Activated CD4-positive, alpha-beta T cell treated with anti-CD3 and anti-CD28 coated beads, Interleukin-2, amount 50 U/mL, for 1 hour (primary cell): ENCODE measurements around the gene IL2RA.
"Not testable (repeated sequence)": the region's sequence is repeated elsewhere in the genome, so short reads cannot be mapped to it uniquely, and the experiment has no call there.

Experiments
- DNase-seq: peaks from one replicate; pipeline ENCODE4 v3.0.0-alpha.2; 2020

IL2RA gene

GRCh38 chr10:6082496-6083395 lies 20.6 kb upstream of the IL2RA start:
- no peak for DNase-seq

GRCh38 chr10:6080417-6080973 lies 18.3 kb upstream of the IL2RA start:
- DNase-seq = no peak

- no peak for DNase-seq
Measured at GRCh38 chr10:6079044-6079443, 16.9 kb upstream of the IL2RA start.

- DNase-seq = no peak
Measured at GRCh38 chr10:6077071-6077675, 15.0 kb upstream of the IL2RA start.

DNA sequence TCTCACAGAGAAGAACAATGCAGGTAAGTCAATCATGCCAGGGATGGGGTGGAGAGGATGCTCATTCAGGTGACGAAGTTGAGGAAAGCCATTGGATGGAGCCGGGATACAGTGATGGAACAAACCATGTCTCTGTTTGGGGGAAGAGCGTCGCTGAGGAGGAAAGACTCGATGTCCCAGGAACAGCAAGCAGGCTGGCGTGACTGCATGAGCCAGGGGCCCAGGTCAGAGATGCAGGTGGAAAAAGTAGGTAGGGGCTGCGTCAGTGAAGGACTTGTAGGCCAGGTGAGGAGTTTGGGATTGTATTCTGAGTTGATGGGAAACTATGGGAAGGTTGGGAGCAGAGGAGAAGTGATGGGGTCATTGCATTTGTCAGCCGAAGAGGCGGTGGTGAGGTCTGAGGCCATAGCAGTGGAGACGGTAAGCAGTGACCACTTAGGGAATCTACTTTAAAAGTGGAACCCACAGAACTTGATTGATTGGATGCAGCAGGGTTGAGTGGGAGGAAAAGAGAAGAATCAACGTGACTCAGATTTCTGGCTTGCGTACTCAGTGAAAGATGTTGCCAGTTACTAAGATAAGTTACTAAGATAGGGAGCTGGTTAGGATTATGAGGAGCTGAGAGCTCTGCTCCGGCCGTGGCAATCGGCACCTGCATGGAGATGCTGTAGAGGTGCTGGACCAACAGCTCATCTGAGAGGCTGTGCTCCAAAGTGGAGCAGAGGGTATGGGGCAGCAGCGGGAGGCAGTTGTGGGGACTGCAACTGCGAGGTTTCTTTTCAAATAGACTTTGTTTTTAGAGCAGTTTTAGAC lies 12.5 kb upstream of the IL2RA start:
- DNase-seq = no peak

DNA sequence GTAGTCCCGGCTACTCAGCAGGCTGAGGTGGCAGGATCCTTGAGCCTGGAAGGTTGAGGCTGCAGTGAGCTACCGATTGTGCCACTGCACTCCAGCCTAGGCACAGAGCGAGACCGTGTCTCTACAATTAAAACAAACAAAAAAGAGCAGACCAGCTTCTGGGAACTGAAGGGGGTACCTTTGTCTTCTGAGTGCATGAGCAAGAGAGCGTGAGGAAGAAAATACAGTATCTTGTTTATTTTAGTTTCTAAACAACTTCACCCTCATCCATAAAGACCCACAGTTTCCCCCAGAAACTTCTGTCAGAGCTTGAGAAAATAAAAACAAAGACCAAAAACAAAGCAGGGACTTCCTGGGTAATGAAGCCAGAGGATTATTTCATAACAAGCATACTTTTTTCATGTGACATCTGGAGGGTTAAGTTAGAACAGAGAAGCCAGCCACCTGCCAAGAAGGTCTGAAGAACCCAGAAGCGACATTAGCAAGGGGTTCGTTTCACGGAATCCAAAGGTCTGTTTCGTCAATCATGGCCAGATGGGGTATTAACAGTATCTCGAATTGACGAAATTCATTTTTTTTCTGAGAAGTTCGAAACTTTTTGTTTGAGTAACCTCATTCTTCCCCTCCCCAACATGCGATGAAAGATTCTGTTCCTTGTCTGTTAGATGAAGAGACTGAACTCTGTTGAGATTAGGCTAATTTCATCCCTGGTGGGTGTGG lies 10.2 kb upstream of the IL2RA start:
- DNase-seq = no peak

- no peak for DNase-seq
Measured at GRCh38 chr10:6071181-6072175, 9.3 kb upstream of the IL2RA start.

DNA sequence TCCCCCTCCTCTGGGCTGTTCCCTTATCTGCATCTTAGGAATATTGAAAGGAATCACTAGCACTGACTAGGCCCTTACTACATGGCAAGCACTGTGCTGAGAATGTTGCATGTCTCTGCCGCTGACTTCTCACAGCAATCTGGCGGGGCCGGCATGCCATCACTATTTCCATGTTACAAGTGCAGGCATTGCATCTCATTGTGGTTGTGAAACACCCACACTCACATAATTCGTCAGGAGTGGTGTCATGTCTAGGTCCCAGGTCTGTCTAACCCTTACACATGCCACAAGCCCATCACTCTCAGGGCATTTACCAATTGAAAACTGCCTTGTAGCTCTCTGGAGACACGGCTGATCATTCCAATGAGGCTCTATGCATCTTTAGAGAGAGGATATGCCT lies 8.5 kb upstream of the IL2RA start:
- DNase-seq = no peak

DNA sequence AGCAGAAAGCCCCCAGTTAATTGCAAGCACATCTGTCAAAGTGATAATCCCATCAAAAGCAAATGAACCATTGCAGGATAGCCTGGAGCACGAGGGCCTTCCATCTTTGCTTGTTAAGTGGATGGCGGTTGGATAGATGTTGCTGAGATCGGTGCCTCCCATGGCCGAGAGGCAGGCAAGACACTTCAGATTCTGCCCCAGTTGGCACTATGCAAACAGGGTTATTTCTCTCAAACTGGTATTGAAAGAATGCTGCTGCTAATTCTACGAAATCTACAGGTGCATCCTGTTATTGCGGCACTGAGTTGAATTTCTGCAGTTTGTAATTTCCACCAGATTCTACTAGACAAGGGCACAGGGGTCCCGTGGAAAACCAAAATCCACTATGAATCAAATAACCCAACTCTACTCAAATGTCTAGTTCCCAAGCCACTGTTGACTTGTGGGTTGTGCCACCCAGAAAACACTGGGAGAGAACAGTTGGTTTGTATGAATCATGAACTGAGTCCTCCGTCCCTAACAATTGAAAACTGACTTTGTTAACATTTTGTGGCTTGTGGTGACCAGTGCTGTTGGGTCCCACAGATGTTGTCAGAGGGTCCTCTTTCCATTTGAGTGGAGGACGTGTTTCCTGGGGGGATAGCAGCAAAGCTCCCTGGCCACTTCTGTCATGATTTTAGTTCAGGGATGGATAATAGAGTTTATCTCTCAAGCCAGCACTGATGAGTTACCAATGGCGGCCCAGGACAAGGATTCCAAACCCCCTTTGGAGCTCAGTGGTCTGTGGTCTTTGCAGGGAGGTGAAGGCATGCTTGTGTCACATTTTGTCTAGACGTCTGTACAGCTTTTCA lies 7.1 kb upstream of the IL2RA start:
- no peak for DNase-seq

DNA sequence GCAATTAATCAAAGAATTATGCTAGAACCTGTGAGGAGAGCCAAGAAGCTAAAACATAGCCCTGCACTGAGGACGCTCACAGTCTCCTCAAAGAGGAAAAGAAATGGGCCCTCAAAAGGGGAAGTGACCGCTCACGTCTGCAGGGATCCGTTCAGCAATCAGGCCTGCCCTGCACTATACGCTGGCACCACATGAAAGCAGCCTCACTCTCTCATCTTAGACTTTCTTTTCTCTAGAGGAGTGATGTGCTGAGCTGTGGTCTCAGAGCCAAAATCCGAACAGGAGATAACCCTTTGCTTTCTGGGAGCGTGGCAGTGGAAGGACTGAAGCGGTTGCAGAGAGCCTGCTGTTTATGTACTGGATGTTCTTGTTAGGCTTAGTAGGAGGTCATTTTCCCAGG lies 6.3 kb upstream of the IL2RA start:
- peak; percentile 39 for DNase-seq

DNA sequence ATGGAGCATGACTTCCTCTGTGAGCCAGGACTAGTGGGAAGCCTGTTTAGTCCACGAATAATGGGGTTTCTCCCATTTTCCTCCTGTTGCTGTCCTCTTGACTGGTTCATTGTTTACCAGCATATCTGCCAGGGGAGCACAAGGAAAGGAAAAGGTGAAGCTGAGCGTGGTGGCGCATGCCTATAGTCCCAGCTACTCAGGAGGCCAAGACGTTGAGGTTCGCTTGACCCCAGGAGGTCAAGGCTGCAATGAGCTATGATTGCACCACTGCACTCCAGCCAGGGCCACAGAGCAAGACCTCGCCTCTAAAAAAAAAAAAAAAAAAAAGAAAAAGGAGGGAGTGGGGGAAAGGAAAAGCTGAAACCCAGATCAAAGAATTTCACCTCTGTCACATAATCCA lies 5.8 kb upstream of the IL2RA start:
- DNase-seq = no peak

DNA sequence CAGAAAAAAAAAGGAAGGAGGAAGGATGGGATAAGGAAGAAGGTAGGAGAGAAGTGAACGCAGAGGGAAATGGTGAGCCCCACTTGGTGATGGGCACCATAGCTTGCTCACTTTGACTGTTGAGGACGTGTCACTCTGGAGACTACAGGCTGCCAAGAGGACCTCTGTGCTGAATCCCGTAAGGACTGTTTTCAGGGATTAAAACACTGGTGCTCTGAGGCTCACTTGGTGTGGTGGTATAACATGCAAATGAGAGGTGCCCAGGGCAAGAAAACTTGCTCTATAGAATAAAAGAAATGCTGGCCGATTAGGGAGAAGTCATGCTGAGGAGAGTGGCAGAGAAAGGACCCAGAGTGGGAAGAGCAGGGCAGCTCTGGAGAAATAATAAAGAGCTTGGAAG lies 5.3 kb upstream of the IL2RA start:
- DNase-seq = no peak

DNA sequence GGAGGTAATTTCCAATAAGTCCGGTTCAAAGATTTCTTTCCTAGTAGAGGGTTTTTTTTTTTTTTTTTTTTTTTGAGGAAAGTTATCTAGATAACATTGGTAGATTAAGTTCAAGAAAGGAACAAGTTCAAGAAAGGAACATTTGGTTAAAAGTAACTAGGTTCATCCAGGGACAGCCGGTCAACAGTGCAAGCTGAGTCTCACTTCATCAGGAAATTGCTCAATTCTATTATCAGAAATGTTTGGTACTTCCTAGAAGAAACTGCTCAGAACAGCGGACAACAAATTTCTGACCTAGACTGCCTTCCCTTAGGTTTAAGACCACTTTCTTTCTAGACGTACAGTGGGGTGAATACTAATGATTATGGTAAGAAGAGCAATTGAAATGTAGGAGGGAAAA lies 3.7 kb upstream of the IL2RA start:
- no peak for DNase-seq

DNA sequence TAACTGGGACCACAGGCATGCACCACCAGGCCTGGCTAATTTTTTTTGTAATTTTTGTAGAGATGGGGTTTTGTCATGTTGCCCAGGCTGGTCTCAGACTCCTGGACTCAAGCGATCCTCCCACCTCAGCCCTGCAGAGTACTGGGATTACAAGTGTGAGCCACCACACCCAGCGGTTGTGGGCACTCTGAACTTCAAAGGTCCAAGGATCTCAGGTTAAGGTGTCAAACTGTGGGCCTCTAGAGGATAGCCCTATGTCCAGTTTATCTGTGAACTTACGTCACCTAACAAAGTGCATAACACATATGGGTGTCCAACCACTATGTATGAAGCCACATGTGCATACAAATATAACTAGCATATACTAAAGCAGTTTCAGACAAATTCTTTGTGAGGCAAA lies 3.2 kb upstream of the IL2RA start:
- no peak for DNase-seq

DNA sequence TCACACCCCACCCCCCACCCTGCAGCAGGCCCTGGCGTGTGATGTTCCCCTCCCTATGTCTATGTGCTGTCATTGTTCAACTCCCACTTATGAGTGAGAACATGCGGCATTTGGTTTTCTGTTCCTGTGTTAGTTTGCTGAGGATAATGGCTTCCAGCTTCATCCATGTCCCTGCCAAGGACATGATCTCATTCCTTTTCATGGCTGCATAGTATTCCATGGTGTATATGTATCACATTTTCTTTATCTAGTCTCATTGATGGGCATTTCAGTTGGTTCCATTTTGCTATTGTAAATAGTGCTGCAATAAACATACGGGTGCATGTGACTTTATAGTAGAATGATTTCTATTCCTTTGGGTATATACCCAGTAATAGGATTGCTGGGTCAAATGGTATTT lies 2.6 kb upstream of the IL2RA start:
- DNase-seq = not testable (repeated sequence)

DNA sequence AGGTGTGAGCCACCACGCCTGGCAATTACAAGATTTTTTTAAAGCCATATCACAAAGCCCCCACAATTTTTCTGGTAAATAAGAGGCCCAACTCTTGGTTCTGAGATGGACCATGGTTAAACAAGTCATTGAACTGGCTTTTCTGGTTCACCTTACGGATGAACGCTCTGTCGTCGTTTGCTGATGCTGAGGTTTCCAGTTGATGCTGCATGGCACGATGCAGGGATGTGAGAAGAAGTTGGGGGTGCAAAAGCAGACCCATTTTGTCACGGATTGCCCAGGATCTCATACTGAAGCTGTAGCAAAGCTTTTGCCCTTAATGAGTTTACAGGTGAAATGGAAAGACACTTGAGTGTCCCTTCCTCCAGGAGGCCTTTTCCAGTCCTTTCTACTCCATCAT lies 2.0 kb upstream of the IL2RA start:
- no peak for DNase-seq

GRCh38 chr10:6061056-6061455 lies 1.1 kb downstream of the IL2RA start:
- no peak for DNase-seq

DNA sequence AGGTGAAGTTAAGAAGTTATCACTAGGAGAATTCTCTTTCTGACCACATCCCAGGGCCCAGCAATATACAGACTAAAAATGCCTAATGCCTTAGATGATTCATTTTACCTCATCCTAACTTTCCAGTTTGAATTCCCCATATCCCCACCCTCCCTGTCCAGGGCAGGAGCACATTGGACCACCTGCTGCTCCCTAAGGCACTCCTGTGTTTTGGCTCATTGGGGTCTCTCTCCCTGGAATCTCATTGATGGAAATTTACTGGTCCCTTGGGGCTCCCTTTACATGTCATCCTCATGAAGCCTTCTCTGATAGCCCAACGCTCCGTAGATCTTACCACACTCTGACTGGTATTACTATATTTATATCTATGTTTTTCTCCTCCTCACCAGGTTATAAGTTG lies 2.7 kb downstream of the IL2RA start:
- DNase-seq = no peak

- DNase-seq = no peak
Measured at GRCh38 chr10:6058682-6059475, 3.3 kb downstream of the IL2RA start.
